Esophagus squamous epithelium (tissue), 4 donors: Measurements from ENCODE around the gene INPP5F.

ENCODE experiments used
- CTCF ChIP-seq, 6 experiments: fragments of 450-650 bp in 4 of 6; fragments of 200-600 bp in 2 of 6; sonication (generic) in 2 of 6; IDR thresholded peaks; one replicate each; pipeline ENCODE4 v1.5.1; 2016 to 2019; ENCODE audit warnings: antibody characterized with exemption in 6 of 6, mild to moderate bottlenecking in 4 of 6, moderate library complexity in 4 of 6
- POLR2A ChIP-seq, 4 donors: fragments of 450-650 bp; IDR thresholded peaks; one replicate each; pipeline ENCODE4 v1.6.1; 2017; ENCODE audit warnings: antibody characterized with exemption in 4 of 4, mild to moderate bottlenecking in 4 of 4, moderate library complexity in 3 of 4

GRCh38 chr10:119725828-119726675, at the start of gene INPP5F:
- TF ChIP-seq CTCF (IDR thresholded peaks at IDR 0.05) (peak in 3 of 6 experiments; percentile 18 to 39 (median 31)), POLR2A (IDR thresholded peaks at IDR 0.05) (peak in 2 of 4 donors; percentile 48 to 74)
